A549 (cell line): ENCODE measurements around the gene OR2H1. TPM values are rescaled to one million over a fixed set of nuclear protein-coding genes. Genes with fewer than 3 reads are reported as not detected.

Source experiments
- ATAC-seq, 2 experiments: fragments of 200-7000 bp in 1 of 2; fragments of >200 bp in 1 of 2; cut with Nextera tagmentation in 1 of 2; cut with Tn5 transposase in 1 of 2; 3 replicates each; pipeline versions ENCODE4 v1.8.0 to v1.9.1; 2018 to 2020; ENCODE audit warnings: mild to moderate bottlenecking in 1 of 2, moderate library complexity in 1 of 2
- CTCF ChIA-PET: fragments of 300-600 bp; sonication (Branson Sonifier 250); formaldehyde crosslinking; extraction: SDS; loops from one replicate; lab custom pipeline; 2021; ENCODE audit warnings: antibody characterized with exemption, inconsistent platforms; lab: Yijun Ruan, JAX
- POLR2A ChIA-PET: fragments of 350-600 bp; formaldehyde crosslinking; extraction: SDS; loops from one replicate; lab custom pipeline; 2021; ENCODE audit warnings: antibody characterized with exemption, inconsistent platforms; lab: Yijun Ruan, JAX
- DNase-seq, 2 experiments: peaks; one replicate each; pipeline versions ENCODE4 v3.0.0 to v3.0.0-alpha.2; 2011 to 2016; ENCODE audit warnings: low read depth in 1 of 2, low spot score in 1 of 2
- FAIRE-seq: peaks from 2 replicates; lab custom pipeline; 2011; peaks lifted over from hg19 to GRCh38; lab: Jason Lieb, UNC
- H3K27ac ChIP-seq, 2 experiments: fragments of >200 bp; sonication (Bioruptor Twin); formaldehyde crosslinking; 3 replicates each; pipeline ENCODE4 v1.5.1; 2016 to 2017
- H3K4me1 ChIP-seq: fragments of >200 bp; sonication (Bioruptor Twin); formaldehyde crosslinking; 3 replicates; pipeline ENCODE4 v1.6.1; 2016
- H3K4me2 ChIP-seq: fragments of >200 bp; sonication (Bioruptor Twin); formaldehyde crosslinking; 3 replicates; pipeline ENCODE4 v1.6.1; 2016
- H3K4me3 ChIP-seq: fragments of >200 bp; sonication (Bioruptor Twin); formaldehyde crosslinking; 3 replicates; pipeline ENCODE4 v1.5.1; 2016
- H3K9me3 ChIP-seq: fragments of >200 bp; sonication (Bioruptor Twin); formaldehyde crosslinking; 3 replicates; pipeline ENCODE4 v1.6.1; 2016
- ATOH8 ChIP-seq: fragments of 250-450 bp; sonication (Bioruptor Pico); IDR thresholded peaks from 2 replicates; pipeline ENCODE4 v1.5.0; 2020; ENCODE audit warnings: low read depth, mild to moderate bottlenecking, moderate library complexity
- BCL3 ChIP-seq: fragments of >200 bp; sonication (Bioruptor Twin); formaldehyde crosslinking; IDR thresholded peaks from 3 replicates; pipeline ENCODE4 v1.6.1; 2016
- BHLHE40 ChIP-seq: IDR thresholded peaks from 2 replicates; pipeline ENCODE4 v1.6.1; 2012; ENCODE audit warnings: low read depth, low read length, inconsistent platforms
- CEBPB ChIP-seq, 2 experiments: fragments of >200 bp in 1 of 2; sonication (Bioruptor Twin) in 1 of 2; formaldehyde crosslinking in 1 of 2; IDR thresholded peaks; 2 replicates each; pipeline ENCODE4 v1.6.1; 2012 to 2016
- CHD2 ChIP-seq: fragments of 150-350 bp; IDR thresholded peaks from 2 replicates; pipeline ENCODE4 v1.6.1; 2014; ENCODE audit warnings: low read length; ENCODE audit not compliant: partially characterized antibody
- E2F6 ChIP-seq: IDR thresholded peaks from 2 replicates; pipeline ENCODE4 v1.6.1; 2012; ENCODE audit warnings: low read depth, borderline replicate concordance
- EHF ChIP-seq: fragments of 250-450 bp; sonication (Bioruptor Pico); IDR thresholded peaks from 2 replicates; pipeline ENCODE4 v1.5.0; 2020; ENCODE audit warnings: mild to moderate bottlenecking
- EHMT2 ChIP-seq: fragments of 200-600 bp; sonication (generic); IDR thresholded peaks from 2 replicates; pipeline ENCODE4 v1.6.1; 2016; ENCODE audit warnings: antibody characterized with exemption, low read depth, mild to moderate bottlenecking, moderate library complexity
- EP300 ChIP-seq, 2 experiments: fragments of >200 bp; sonication (Bioruptor Twin); formaldehyde crosslinking; IDR thresholded peaks; 2 replicates in 1 of 2; 3 replicates in 1 of 2; pipeline ENCODE4 v1.6.1; 2016 to 2017
- ESRRA ChIP-seq: fragments of 150-350 bp; IDR thresholded peaks from 2 replicates; pipeline ENCODE4 v1.6.1; 2014; ENCODE audit warnings: mild to moderate bottlenecking, low read length, borderline replicate concordance
- FOSL2 ChIP-seq, 2 experiments: fragments of 450-650 bp in 1 of 2; fragments of >200 bp in 1 of 2; sonication (Bioruptor Twin) in 1 of 2; formaldehyde crosslinking; IDR thresholded peaks; 2 replicates each; pipeline versions ENCODE4 v1.5.0 to v1.6.1; 2016 to 2020; ENCODE audit warnings: mild to moderate bottlenecking in 1 of 2, moderate library complexity in 1 of 2
- HDAC2 ChIP-seq: fragments of 200-600 bp; sonication (generic); IDR thresholded peaks from 2 replicates; pipeline ENCODE4 v1.6.1; 2016
- HES2 ChIP-seq: fragments of >200 bp; sonication (Bioruptor Twin); formaldehyde crosslinking; IDR thresholded peaks from 2 replicates; pipeline ENCODE4 v1.6.1; 2016
- HMGXB4 ChIP-seq: fragments of 250-450 bp; sonication (Bioruptor Pico); IDR thresholded peaks from 2 replicates; pipeline ENCODE4 v1.5.0; 2021; ENCODE audit warnings: mild to moderate bottlenecking, moderate library complexity, borderline replicate concordance
- JUN ChIP-seq, 2 experiments: fragments of >200 bp; sonication (Bioruptor Twin); formaldehyde crosslinking; IDR thresholded peaks; 2 replicates in 1 of 2; 3 replicates in 1 of 2; pipeline ENCODE4 v1.6.1; 2016 to 2017
- JUNB ChIP-seq: fragments of >200 bp; sonication (Bioruptor Twin); formaldehyde crosslinking; IDR thresholded peaks from 2 replicates; pipeline ENCODE4 v1.6.1; 2016
- MAFK ChIP-seq: fragments of 450-650 bp; IDR thresholded peaks from 2 replicates; pipeline ENCODE4 v1.6.1; 2014; ENCODE audit not compliant: partially characterized antibody
- MAZ ChIP-seq: fragments of 150-350 bp; IDR thresholded peaks from 2 replicates; pipeline ENCODE4 v1.6.1; 2014; ENCODE audit warnings: antibody characterized with exemption, low read depth, low read length, borderline replicate concordance
- NPAS2 ChIP-seq: fragments of 250-450 bp; sonication (Bioruptor Pico); IDR thresholded peaks from 2 replicates; pipeline ENCODE4 v1.8.0; 2022; ENCODE audit warnings: mild to moderate bottlenecking, moderate library complexity, borderline replicate concordance
- POLR2A ChIP-seq: IDR thresholded peaks from 2 replicates; pipeline ENCODE4 v1.6.1; 2012; ENCODE audit warnings: mild to moderate bottlenecking, low read length
- RAD21 ChIP-seq, 2 experiments: fragments of >200 bp in 1 of 2; sonication (Bioruptor Twin) in 1 of 2; formaldehyde crosslinking in 1 of 2; IDR thresholded peaks in 1 of 2; conservative IDR thresholded peaks in 1 of 2; 2 replicates in 1 of 2; 3 replicates in 1 of 2; pipeline ENCODE4 v1.6.1; 2012 to 2018; ENCODE audit warnings: inconsistent platforms in 1 of 2
- RCOR1 ChIP-seq: fragments of 150-350 bp; IDR thresholded peaks from 2 replicates; pipeline ENCODE4 v1.6.1; 2014; ENCODE audit warnings: antibody characterized with exemption, low read length, low read depth
- REST ChIP-seq: fragments of 200-600 bp; sonication (generic); IDR thresholded peaks from 2 replicates; pipeline ENCODE4 v1.6.1; 2016; ENCODE audit warnings: antibody characterized with exemption, mild to moderate bottlenecking, moderate library complexity
- RNF2 ChIP-seq: fragments of 200-600 bp; sonication (generic); IDR thresholded peaks from 2 replicates; pipeline ENCODE4 v1.6.1; 2016; ENCODE audit warnings: low read depth, mild to moderate bottlenecking, antibody characterized with exemption, moderate library complexity, borderline replicate concordance
- SREBF2 ChIP-seq: fragments of 450-650 bp; IDR thresholded peaks from 2 replicates; pipeline ENCODE4 v1.6.1; 2014; ENCODE audit warnings: mild to moderate bottlenecking, moderate library complexity
- TFCP2L1 ChIP-seq: fragments of 250-450 bp; sonication (Bioruptor Pico); IDR thresholded peaks from 2 replicates; pipeline ENCODE4 v1.5.0; 2021; ENCODE audit warnings: mild to moderate bottlenecking
- WGBS: methylation state at CpG from one replicate; pipeline ENCODE4 v1.1.6; 2017; ENCODE audit errors: missing lambda C conversion rate; 5-methylcytosine and 5-hydroxymethylcytosine counted together
- polyA plus RNA-seq, 4 experiments: library from polyadenylated mRNA; depleted of rRNA in 3 of 4; stranded (reverse); fragments of >200 nt; fragmentation: RNase III in 1 of 4; extraction: RNeasy Plus Mini Kit Qiagen cat#74134 plus additional on column Dnase treatment in 1 of 4; gene quantifications; 2 replicates in 3 of 4; 3 replicates in 1 of 4; pipeline ENCODE4 v1.2.3, GENCODE V29; 2011 to 2017

Gene OR2H1
- polyA plus RNA-seq, 2 of the 4 experiments (the other 2 are of a cell fraction): not detected

GRCh38 chr6:29491574-29491973, 34.6 kb downstream of the OR2H1 start:
- 43% methylated on average over 4 of the region's 4 CpGs for WGBS

GRCh38 chr6:29493261-29493660, 36.3 kb downstream of the OR2H1 start:
- no peak for FAIRE-seq
- no peak for TF ChIP-seq POLR2A
- no peak for TF ChIP-seq RAD21 (conservative IDR thresholded peaks at IDR 0.05 in 1 of 2, IDR thresholded peaks at IDR 0.05 in 1 of 2)
- no peak for TF ChIP-seq NPAS2 (CRISPR knock-in tag)
- TF ChIP-seq RCOR1: no peak
- no peak for TF ChIP-seq JUNB
- no peak for TF ChIP-seq EP300 (IDR thresholded peaks at IDR 0.05)
- TF ChIP-seq HMGXB4 (CRISPR knock-in tag): no peak
- TF ChIP-seq BCL3: no peak
- no peak for TF ChIP-seq HES2
- TF ChIP-seq CEBPB (IDR thresholded peaks at IDR 0.05): no peak
- no peak for TF ChIP-seq CHD2
- no peak for TF ChIP-seq HDAC2
- TF ChIP-seq BHLHE40: no peak
- TF ChIP-seq MAFK: no peak
- TF ChIP-seq E2F6: no peak

More at GRCh38 chr6:29491574-29491973, 34.6 kb downstream of the OR2H1 start:
- Histone ChIP-seq H3K4me1 (no peaks in the 10 kb centered on the region), H3K4me2 (no peak overlapping the region), H3K4me3 (no peak overlapping the region), H3K9me3 (no peaks in the 10 kb centered on the region), H3K27ac (no peak overlapping the region)
- DNase-seq (no peak), ATAC-seq (no peak), FAIRE-seq (no peak)
- TF ChIP-seq FOSL2 (IDR thresholded peaks at IDR 0.05): no peak
- TF ChIP-seq FOSL2 (CRISPR knock-in tag; IDR thresholded peaks at IDR 0.05): no peak
- no peak for TF ChIP-seq EHMT2
- no peak for TF ChIP-seq SREBF2
- TF ChIP-seq TFCP2L1 (CRISPR knock-in tag): no peak
- TF ChIP-seq ESRRA: no peak
- no peak for TF ChIP-seq RNF2
- TF ChIP-seq EHF (CRISPR knock-in tag): no peak
- TF ChIP-seq BCL3: no peak
- TF ChIP-seq JUN (IDR thresholded peaks at IDR 0.05): no peak
- no peak for TF ChIP-seq REST
- no peak for TF ChIP-seq MAZ
- TF ChIP-seq ATOH8: no peak
- CTCF ChIA-PET: no interaction called here
- POLR2A ChIA-PET: no interaction called here

More at GRCh38 chr6:29493261-29493660, 36.3 kb downstream of the OR2H1 start:
- Histone ChIP-seq H3K4me3 (no peak overlapping the region), H3K4me1 (no peaks in the 10 kb centered on the region), H3K27ac (no peak overlapping the region), H3K9me3 (no peaks in the 10 kb centered on the region), H3K4me2 (no peak overlapping the region)
- DNase-seq (no peak), ATAC-seq (no peak)
- ChIA-PET CTCF (no interaction called here), POLR2A (no interaction called here)
- 9% methylated on average over 2 of the region's 2 CpGs for WGBS
